Neural progenitor cell (in vitro differentiated cells): ENCODE measurements around the gene TMEM204.

Source experiments
- EZH2 ChIP-seq: fragments of 200-600 bp; sonication (generic); IDR thresholded peaks from 2 replicates; pipeline ENCODE4 v1.6.1; 2017; ENCODE audit warnings: antibody characterized with exemption, mild to moderate bottlenecking, moderate library complexity
- EZH2phosphoT487 ChIP-seq: fragments of 200-600 bp; sonication (generic); IDR thresholded peaks from 2 replicates; pipeline ENCODE4 v1.6.1; 2017; ENCODE audit warnings: antibody characterized with exemption
- TF ChIP-seq, protein P1 (sequence below): fragments of 200-600 bp; sonication (generic); IDR thresholded peaks from 2 replicates; pipeline ENCODE4 v1.5.1; 2017; ENCODE audit warnings: antibody characterized with exemption, mild to moderate bottlenecking

DNA sequence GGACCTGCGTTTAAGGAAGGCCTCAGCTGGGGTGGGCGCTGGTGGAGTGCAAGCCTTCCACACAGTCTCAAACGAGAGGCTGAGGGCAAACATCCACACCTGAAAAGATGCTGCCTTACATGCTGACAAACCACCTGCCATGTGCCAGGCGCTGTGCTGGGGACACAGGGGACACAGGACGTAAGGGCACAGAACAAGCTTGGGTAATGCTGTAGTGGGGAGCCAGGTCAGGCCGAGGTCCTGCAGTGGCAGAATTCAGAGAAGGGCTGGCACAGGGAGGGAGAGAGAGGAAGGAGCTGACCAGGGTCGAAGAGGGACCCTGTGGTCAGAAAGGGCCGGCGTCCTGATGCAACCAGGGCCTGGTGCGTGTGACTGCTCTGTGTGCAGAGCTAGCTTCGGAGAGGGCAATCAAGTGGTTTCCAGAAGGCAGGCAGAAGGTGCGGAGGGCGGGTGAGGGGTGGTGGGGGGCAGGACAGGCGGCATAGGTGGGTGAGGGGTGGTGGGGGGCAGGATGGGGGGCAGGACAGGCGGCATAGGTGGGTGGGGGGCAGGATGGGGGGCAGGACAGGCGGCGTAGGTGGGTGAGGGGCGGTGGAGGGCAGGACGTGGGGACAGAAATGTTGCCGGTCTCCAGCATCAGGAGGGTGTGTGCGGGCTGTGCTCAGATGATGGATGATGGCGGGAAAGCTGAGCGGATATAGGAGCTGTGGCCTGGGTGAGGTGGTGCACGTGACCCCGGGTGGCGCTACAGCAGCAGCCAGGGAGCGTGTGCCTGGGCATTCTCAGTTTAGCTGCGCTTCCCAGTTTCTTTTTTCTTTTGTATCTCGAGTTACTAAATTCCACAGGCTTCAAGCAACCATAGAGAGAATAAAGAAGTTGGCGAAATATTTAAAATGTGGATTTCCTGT, 21.6 kb upstream of the TMEM204 start:
- TF ChIP-seq, protein P1, sequence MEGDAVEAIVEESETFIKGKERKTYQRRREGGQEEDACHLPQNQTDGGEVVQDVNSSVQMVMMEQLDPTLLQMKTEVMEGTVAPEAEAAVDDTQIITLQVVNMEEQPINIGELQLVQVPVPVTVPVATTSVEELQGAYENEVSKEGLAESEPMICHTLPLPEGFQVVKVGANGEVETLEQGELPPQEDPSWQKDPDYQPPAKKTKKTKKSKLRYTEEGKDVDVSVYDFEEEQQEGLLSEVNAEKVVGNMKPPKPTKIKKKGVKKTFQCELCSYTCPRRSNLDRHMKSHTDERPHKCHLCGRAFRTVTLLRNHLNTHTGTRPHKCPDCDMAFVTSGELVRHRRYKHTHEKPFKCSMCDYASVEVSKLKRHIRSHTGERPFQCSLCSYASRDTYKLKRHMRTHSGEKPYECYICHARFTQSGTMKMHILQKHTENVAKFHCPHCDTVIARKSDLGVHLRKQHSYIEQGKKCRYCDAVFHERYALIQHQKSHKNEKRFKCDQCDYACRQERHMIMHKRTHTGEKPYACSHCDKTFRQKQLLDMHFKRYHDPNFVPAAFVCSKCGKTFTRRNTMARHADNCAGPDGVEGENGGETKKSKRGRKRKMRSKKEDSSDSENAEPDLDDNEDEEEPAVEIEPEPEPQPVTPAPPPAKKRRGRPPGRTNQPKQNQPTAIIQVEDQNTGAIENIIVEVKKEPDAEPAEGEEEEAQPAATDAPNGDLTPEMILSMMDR: no peak
- no peak for TF ChIP-seq EZH2
- no peak for TF ChIP-seq EZH2phosphoT487
